ENCODE measurements around the gene B4GALNT2.

Gene B4GALNT2

GRCh38 chr17:49107211-49107557 is 25.4 kb upstream of the B4GALNT2 start:
- TF ChIP-seq CTCF (conservative IDR thresholded peaks at IDR 0.05; ENCODE audit: low read depth, low read length) = no peak
- Histone ChIP-seq H3K79me2 (ENCODE audit: insufficient read depth, low read depth) (no peaks in the 10 kb centered on the region), H3K4me3 (IDR thresholded peaks at IDR 0.05; ENCODE audit: insufficient read depth, low read depth, low read length) (no peak overlapping the region), H3K9ac (no peak overlapping the region), H3K27me3 (ENCODE audit: insufficient read depth, low read depth) (no peaks in the 10 kb centered on the region), H2AFZ (ENCODE audit: low read depth) (no peak overlapping the region), H3K4me1 (ENCODE audit: low read depth, poor library complexity, severe bottlenecking) (peaks cover 7% of the 10 kb centered on the region), H3K27ac (no peak overlapping the region), H3K36me3 (ENCODE audit: insufficient read depth) (no peaks in the 10 kb centered on the region), H4K20me1 (ENCODE audit: insufficient read depth) (no peaks in the 10 kb centered on the region), H3K4me2 (no peak overlapping the region)

DNA sequence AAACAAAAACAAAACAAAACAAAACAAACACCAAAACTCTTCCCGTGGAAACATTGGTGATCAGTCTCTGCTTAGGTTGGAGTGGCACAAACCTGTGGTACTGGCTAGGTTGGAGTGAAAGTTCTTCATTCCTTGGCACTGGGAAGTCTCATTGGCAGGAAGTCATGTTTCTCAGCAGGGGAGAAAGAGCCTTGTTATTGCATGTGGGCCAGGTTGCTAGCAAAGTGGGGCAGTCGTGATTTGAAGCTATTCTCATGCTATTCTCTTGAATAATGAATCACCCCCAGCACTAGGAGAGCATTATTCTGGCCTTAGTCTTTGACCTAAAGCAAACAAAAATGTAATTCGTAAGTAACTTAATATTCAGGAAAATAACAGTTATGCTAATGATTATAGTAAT is 24.3 kb upstream of the B4GALNT2 start:
- no peaks in the 10 kb centered on the region for H4K20me1 ChIP-seq (ENCODE audit: insufficient read depth)
- no peak overlapping the region for H3K27ac ChIP-seq

GRCh38 chr17:49110509-49110908 is 22.1 kb upstream of the B4GALNT2 start:
- Histone ChIP-seq H4K20me1 (ENCODE audit: insufficient read depth) (no peaks in the 10 kb centered on the region), H3K79me2 (ENCODE audit: insufficient read depth, low read depth) (no peaks in the 10 kb centered on the region), H3K4me1 (ENCODE audit: low read depth, poor library complexity, severe bottlenecking) (peaks cover 7% of the 10 kb centered on the region), H3K27ac (no peak overlapping the region), H2AFZ (ENCODE audit: low read depth) (no peak overlapping the region), H3K9ac (no peak overlapping the region), H3K27me3 (ENCODE audit: insufficient read depth, low read depth) (no peaks in the 10 kb centered on the region), H3K36me3 (ENCODE audit: insufficient read depth) (no peaks in the 10 kb centered on the region), H3K4me3 (IDR thresholded peaks at IDR 0.05; ENCODE audit: insufficient read depth, low read depth, low read length) (no peak overlapping the region), H3K4me2 (no peak overlapping the region)
- TF ChIP-seq CTCF (conservative IDR thresholded peaks at IDR 0.05; ENCODE audit: low read depth, low read length) = no peak

More for the DNA sequence above, 24.3 kb upstream of the B4GALNT2 start:
- no peak for TF ChIP-seq CTCF (conservative IDR thresholded peaks at IDR 0.05; ENCODE audit: low read depth, low read length)
- no peaks in the 10 kb centered on the region for H3K36me3 ChIP-seq (ENCODE audit: insufficient read depth)
- H3K4me2 ChIP-seq = no peak overlapping the region
- no peaks in the 10 kb centered on the region for H3K79me2 ChIP-seq (ENCODE audit: insufficient read depth, low read depth)
- peaks cover 7% of the 10 kb centered on the region for H3K4me1 ChIP-seq (ENCODE audit: low read depth, poor library complexity, severe bottlenecking)
- H2AFZ ChIP-seq (ENCODE audit: low read depth) = no peak overlapping the region
- no peak overlapping the region for H3K9ac ChIP-seq
- no peaks in the 10 kb centered on the region for H3K27me3 ChIP-seq (ENCODE audit: insufficient read depth, low read depth)
- H3K4me3 ChIP-seq (IDR thresholded peaks at IDR 0.05; ENCODE audit: insufficient read depth, low read depth, low read length) = no peak overlapping the region

GRCh38 chr17:49111934-49112333 is 20.6 kb upstream of the B4GALNT2 start:
- Histone ChIP-seq H3K4me3 (IDR thresholded peaks at IDR 0.05; ENCODE audit: insufficient read depth, low read depth, low read length) (no peak overlapping the region), H4K20me1 (ENCODE audit: insufficient read depth) (no peaks in the 10 kb centered on the region), H3K27ac (no peak overlapping the region), H3K4me1 (ENCODE audit: low read depth, poor library complexity, severe bottlenecking) (peaks cover 7% of the 10 kb centered on the region), H3K79me2 (ENCODE audit: insufficient read depth, low read depth) (no peaks in the 10 kb centered on the region), H3K27me3 (ENCODE audit: insufficient read depth, low read depth) (no peaks in the 10 kb centered on the region), H3K9ac (no peak overlapping the region), H2AFZ (ENCODE audit: low read depth) (no peak overlapping the region), H3K4me2 (no peak overlapping the region), H3K36me3 (ENCODE audit: insufficient read depth) (no peaks in the 10 kb centered on the region)
- TF ChIP-seq CTCF (conservative IDR thresholded peaks at IDR 0.05; ENCODE audit: low read depth, low read length) = no peak

DNA sequence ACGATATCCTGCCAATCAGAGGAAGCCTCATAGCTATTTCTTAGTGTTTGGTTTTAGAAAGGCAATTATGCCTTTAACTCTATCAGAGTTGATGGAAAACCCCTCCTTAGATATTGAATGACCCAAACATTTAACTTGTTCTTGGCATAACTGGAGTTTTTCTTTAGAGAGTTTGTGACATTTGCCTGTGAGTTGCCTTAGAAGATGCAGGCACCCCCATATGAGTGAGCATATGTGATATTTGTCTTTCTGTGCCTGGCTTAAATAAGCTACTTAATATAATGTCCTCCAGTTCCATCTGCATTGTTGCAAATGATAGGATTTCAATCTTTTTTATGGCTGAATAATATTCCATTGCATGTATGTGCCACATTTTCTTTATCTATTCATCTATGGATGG is 19.6 kb upstream of the B4GALNT2 start:
- H2AFZ ChIP-seq (ENCODE audit: low read depth) = no peak overlapping the region
- H3K36me3 ChIP-seq (ENCODE audit: insufficient read depth) = no peaks in the 10 kb centered on the region
- H3K27me3 ChIP-seq (ENCODE audit: insufficient read depth, low read depth) = no peaks in the 10 kb centered on the region
- H3K27ac ChIP-seq = no peak overlapping the region
- no peak overlapping the region for H3K9ac ChIP-seq
- H3K4me2 ChIP-seq = no peak overlapping the region
- no peaks in the 10 kb centered on the region for H3K79me2 ChIP-seq (ENCODE audit: insufficient read depth, low read depth)
- peaks cover 7% of the 10 kb centered on the region for H3K4me1 ChIP-seq (ENCODE audit: low read depth, poor library complexity, severe bottlenecking)
- no peaks in the 10 kb centered on the region for H4K20me1 ChIP-seq (ENCODE audit: insufficient read depth)
- no peak overlapping the region for H3K4me3 ChIP-seq (IDR thresholded peaks at IDR 0.05; ENCODE audit: insufficient read depth, low read depth, low read length)
- TF ChIP-seq CTCF (conservative IDR thresholded peaks at IDR 0.05; ENCODE audit: low read depth, low read length) = no peak

Data from KMS-11 (cell line).